H1 (cell line): Measurements from ENCODE around the gene HTATSF1. TPM values are rescaled to one million over a fixed set of nuclear protein-coding genes. Genes with fewer than 3 reads are reported as not detected.

Experiments used
- CTCF ChIA-PET: fragments of 300-600 bp; sonication (Branson Sonifier 250); formaldehyde crosslinking; loops from one replicate; lab custom pipeline; 2021; ENCODE audit not compliant: partially characterized antibody; lab: Charles Lee
- POLR2A ChIA-PET: fragments of 300-600 bp; sonication (Branson Sonifier 250); formaldehyde crosslinking; loops from one replicate; lab custom pipeline; 2021; ENCODE audit warnings: inconsistent platforms; ENCODE audit not compliant: partially characterized antibody; lab: Charles Lee
- DNase-seq, 2 experiments: peaks; one replicate each; pipeline versions ENCODE4 v3.0.0 to v3.0.0-alpha.2; 2010 to 2022; ENCODE audit warnings: low spot score in 2 of 2, low read depth in 1 of 2, mixed read lengths in 1 of 2
- FAIRE-seq: peaks from 2 replicates; lab custom pipeline; 2011; peaks lifted over from hg19 to GRCh38; lab: Jason Lieb, UNC
- H2AFZ ChIP-seq: 2 replicates; pipeline ENCODE4 v1.8.1; 2012; ENCODE audit warnings: low read length, inconsistent platforms
- H2AK5ac ChIP-seq: 2 replicates; pipeline ENCODE4 v1.6.1; 2013; ENCODE audit warnings: low read depth, low read length
- H2BK120ac ChIP-seq: replicated peaks from 2 replicates; pipeline ENCODE3; 2013; ENCODE audit warnings: low read depth, low read length, inconsistent platforms
- H2BK12ac ChIP-seq: 2 replicates; pipeline ENCODE4 v1.6.1; 2013; ENCODE audit warnings: low read depth, low read length
- H2BK15ac ChIP-seq: 2 replicates; pipeline ENCODE4 v1.6.1; 2013; ENCODE audit warnings: low read length
- H2BK20ac ChIP-seq: 2 replicates; pipeline ENCODE4 v1.6.1; 2013; ENCODE audit warnings: low read length
- H2BK5ac ChIP-seq: 2 replicates; pipeline ENCODE4 v1.6.1; 2013; ENCODE audit warnings: low read depth, low read length
- H3K14ac ChIP-seq: 2 replicates; pipeline ENCODE4 v1.6.1; 2013; ENCODE audit warnings: inconsistent platforms; ENCODE audit not compliant: insufficient read length
- H3K18ac ChIP-seq: 2 replicates; pipeline ENCODE4 v1.6.1; 2013; ENCODE audit warnings: low read length; ENCODE audit errors: extremely low read depth
- H3K23ac ChIP-seq: 2 replicates; pipeline ENCODE4 v1.6.1; 2013; ENCODE audit warnings: inconsistent platforms; ENCODE audit not compliant: insufficient read length
- H3K23me2 ChIP-seq: 2 replicates; pipeline ENCODE4 v1.6.1; 2013; ENCODE audit warnings: low read depth, low read length
- H3K27ac ChIP-seq: 2 replicates; pipeline ENCODE4 v1.6.1; 2011; ENCODE audit warnings: low read depth, low read length, inconsistent platforms
- H3K27me3 ChIP-seq, 4 experiments: replicated peaks in 1 of 4; 1 replicate in 1 of 4; 2 replicates in 3 of 4; pipeline versions ENCODE4 v1.6.1 to v1.8.1; 2011 to 2013; ENCODE audit warnings: low read length in 3 of 4, mild to moderate bottlenecking in 3 of 4, inconsistent platforms in 2 of 4, mixed read lengths in 2 of 4, moderate library complexity in 1 of 4; ENCODE audit not compliant: control insufficient read depth in 3 of 4, insufficient read depth in 3 of 4; ENCODE audit errors: extremely low read depth in 1 of 4
- H3K36me3 ChIP-seq, 4 experiments: 2 replicates each; pipeline versions ENCODE4 v1.6.1 to v1.8.1; 2011 to 2013; ENCODE audit warnings: mild to moderate bottlenecking in 4 of 4, low read length in 3 of 4, moderate library complexity in 2 of 4, control low read depth in 1 of 4, inconsistent platforms in 1 of 4; ENCODE audit not compliant: insufficient read depth in 4 of 4, control insufficient read depth in 2 of 4
- H3K4ac ChIP-seq: replicated peaks from 2 replicates; pipeline ENCODE3; 2013; ENCODE audit warnings: low read length, low read depth, mixed read lengths, inconsistent platforms; ENCODE audit not compliant: insufficient read length
- H3K4me1 ChIP-seq, 4 experiments: replicated peaks in 1 of 4; 1 replicate in 1 of 4; 2 replicates in 3 of 4; pipeline versions ENCODE4 v1.6.1 to v1.8.1; 2011 to 2013; ENCODE audit warnings: low read length in 3 of 4, inconsistent platforms in 2 of 4, mixed read lengths in 1 of 4; ENCODE audit not compliant: insufficient read depth in 4 of 4, control insufficient read depth in 3 of 4
- H3K4me2 ChIP-seq, 2 experiments: 2 replicates each; pipeline versions ENCODE4 v1.6.1 to v1.8.1; 2011 to 2013; ENCODE audit warnings: low read depth in 2 of 2, low read length in 2 of 2, control low read depth in 1 of 2, inconsistent platforms in 1 of 2, mild to moderate bottlenecking in 1 of 2; ENCODE audit not compliant: insufficient read depth in 1 of 2
- H3K4me3 ChIP-seq, 4 experiments: fragments of 200-600, 300-600 bp in 1 of 4; sonication (generic), shearing (Covaris generic), sonication (Bioruptor Twin) in 1 of 4; 2 replicates each; pipeline versions ENCODE4 v1.5.1 to v1.8.1; 2011 to 2016; ENCODE audit warnings: low read length in 4 of 4, low read depth in 3 of 4, control low read depth in 2 of 4, inconsistent platforms in 2 of 4, mild to moderate bottlenecking in 2 of 4, mixed read lengths in 1 of 4, moderate library complexity in 1 of 4; ENCODE audit not compliant: insufficient read depth in 2 of 4; ENCODE audit errors: extremely low read depth in 1 of 4
- H3K56ac ChIP-seq: replicated peaks from 2 replicates; pipeline ENCODE3; 2013; ENCODE audit warnings: low read depth, mild to moderate bottlenecking, mixed read lengths, low read length, inconsistent platforms; ENCODE audit not compliant: insufficient read length
- H3K79me1 ChIP-seq: 2 replicates; pipeline ENCODE4 v1.6.1; 2013; ENCODE audit warnings: low read depth, low read length, control low read depth
- H3K79me2 ChIP-seq, 2 experiments: 2 replicates each; pipeline versions ENCODE4 v1.6.1 to v1.8.1; 2012 to 2013; ENCODE audit warnings: low read length in 2 of 2, mild to moderate bottlenecking in 2 of 2, inconsistent platforms in 1 of 2; ENCODE audit not compliant: insufficient read depth in 2 of 2, control insufficient read depth in 1 of 2
- H3K9ac ChIP-seq, 4 experiments: replicated peaks in 1 of 4; 1 replicate in 1 of 4; 2 replicates in 3 of 4; pipeline versions ENCODE4 v1.6.1 to v1.8.1; 2011 to 2013; ENCODE audit warnings: low read depth in 3 of 4, low read length in 3 of 4, control low read depth in 2 of 4, mild to moderate bottlenecking in 2 of 4, moderate library complexity in 2 of 4, inconsistent platforms in 1 of 4; ENCODE audit errors: extremely low read depth in 1 of 4
- H3K9me3 ChIP-seq, 2 experiments: 2 replicates each; pipeline versions ENCODE4 v1.6.1 to v1.8.1; 2012 to 2013; ENCODE audit warnings: mild to moderate bottlenecking in 2 of 2, moderate library complexity in 2 of 2, control low read depth in 1 of 2, inconsistent platforms in 1 of 2, low read depth in 1 of 2, low read length in 1 of 2, mixed read lengths in 1 of 2; ENCODE audit not compliant: insufficient read depth in 2 of 2
- H4K20me1 ChIP-seq, 2 experiments: replicated peaks in 1 of 2; 2 replicates each; pipeline versions ENCODE3 to v1.8.1; 2011 to 2013; ENCODE audit warnings: inconsistent platforms in 2 of 2, low read length in 2 of 2, mild to moderate bottlenecking in 1 of 2; ENCODE audit not compliant: insufficient read depth in 2 of 2, control insufficient read depth in 1 of 2
- H4K5ac ChIP-seq: 2 replicates; pipeline ENCODE4 v1.6.1; 2013; ENCODE audit warnings: low read length, low read depth, mixed read lengths, inconsistent platforms; ENCODE audit not compliant: insufficient read length
- H4K8ac ChIP-seq: 2 replicates; pipeline ENCODE4 v1.8.0; 2013; ENCODE audit warnings: mild to moderate bottlenecking, moderate library complexity, low read length, inconsistent platforms; ENCODE audit not compliant: insufficient read depth; ENCODE audit errors: extremely low read depth
- H4K91ac ChIP-seq: replicated peaks from 2 replicates; pipeline ENCODE3; 2013; ENCODE audit warnings: low read length, mixed read lengths, inconsistent platforms; ENCODE audit not compliant: insufficient read length
- CEBPB ChIP-seq: IDR thresholded peaks from 2 replicates; pipeline ENCODE4 v1.6.1; 2012; ENCODE audit warnings: low read depth, low read length
- EGR1 ChIP-seq: IDR thresholded peaks from 2 replicates; pipeline ENCODE4 v1.6.1; 2011; ENCODE audit warnings: low read depth, low read length, borderline replicate concordance
- EP300 ChIP-seq, 2 experiments: IDR thresholded peaks; 1 replicate in 1 of 2; 2 replicates in 1 of 2; pipeline ENCODE4 v1.6.1; 2011 to 2012; ENCODE audit warnings: low read depth in 2 of 2, low read length in 2 of 2, mild to moderate bottlenecking in 2 of 2, borderline replicate concordance in 1 of 2, inconsistent platforms in 1 of 2, moderate library complexity in 1 of 2
- FOSL1 ChIP-seq: IDR thresholded peaks from 2 replicates; pipeline ENCODE4 v1.6.1; 2011; ENCODE audit warnings: mild to moderate bottlenecking, low read depth, low read length, moderate library complexity; ENCODE audit not compliant: insufficient read depth
- GTF2F1 ChIP-seq: IDR thresholded peaks from 2 replicates; pipeline ENCODE4 v1.6.1; 2012; ENCODE audit warnings: low read depth, low read length, improper control_type of control experiment, borderline replicate concordance
- JUN ChIP-seq: IDR thresholded peaks from 2 replicates; pipeline ENCODE4 v1.6.1; 2011; ENCODE audit warnings: low read depth, mild to moderate bottlenecking, improper control_type of control experiment, low read length
- NANOG ChIP-seq: IDR thresholded peaks from 2 replicates; pipeline ENCODE4 v1.6.1; 2011; ENCODE audit warnings: low read length, low read depth, mild to moderate bottlenecking, inconsistent platforms; ENCODE audit not compliant: insufficient read depth, poor library complexity, severe bottlenecking
- POLR2A ChIP-seq, 2 experiments: IDR thresholded peaks; 1 replicate in 1 of 2; 2 replicates in 1 of 2; pipeline ENCODE4 v1.6.1; 2011; ENCODE audit warnings: low read depth in 2 of 2, low read length in 2 of 2, mild to moderate bottlenecking in 2 of 2; ENCODE audit errors: control extremely low read depth in 1 of 2
- RXRA ChIP-seq: IDR thresholded peaks from 2 replicates; pipeline ENCODE4 v1.6.1; 2011; ENCODE audit warnings: low read depth, mild to moderate bottlenecking, low read length, moderate library complexity; ENCODE audit not compliant: insufficient read depth
- SIX5 ChIP-seq: IDR thresholded peaks from 2 replicates; pipeline ENCODE4 v1.6.1; 2011; ENCODE audit warnings: mild to moderate bottlenecking, low read depth, low read length
- SP4 ChIP-seq: IDR thresholded peaks from 2 replicates; pipeline ENCODE4 v1.6.1; 2012; ENCODE audit warnings: low read length, inconsistent platforms
- ZNF274 ChIP-seq: IDR thresholded peaks from 2 replicates; pipeline ENCODE4 v1.7.0; 2012; ENCODE audit warnings: low read length, borderline replicate concordance; ENCODE audit errors: extremely low read depth
- WGBS, 2 experiments: shearing (Covaris generic) in 1 of 2; methylation state at CpG; one replicate each; pipeline versions ENCODE4 v1.1.6 to v1.1.7; 2013 to 2015; ENCODE audit warnings: low lambda C conversion rate in 2 of 2, mixed read lengths in 2 of 2, inconsistent platforms in 1 of 2, low coverage in 1 of 2, missing lambda C conversion rate in 1 of 2; ENCODE audit not compliant: insufficient replicate concordance in 2 of 2, insufficient coverage in 1 of 2, insufficient read length in 1 of 2; ENCODE audit errors: extremely low coverage in 1 of 2, missing lambda C conversion rate in 1 of 2; 5-methylcytosine and 5-hydroxymethylcytosine counted together
- polyA plus RNA-seq, 7 experiments: library from polyadenylated mRNA; depleted of rRNA in 3 of 7; stranded (reverse) in 5 of 7; unstranded in 2 of 7; fragments of >200 nt in 5 of 7; fragments of 200-250 nt in 2 of 7; gene quantifications; 1 replicate in 5 of 7; 2 replicates in 1 of 7; 4 replicates in 1 of 7; pipeline versions ENCODE4 v1.2.1 to v1.2.3, GENCODE V29; 2011 to 2013; ENCODE audit warnings: missing spikeins in 2 of 7, mixed read lengths in 2 of 7
- total RNA-seq: library from RNA; stranded (reverse); fragmentation: NEBNext Ultra II Directional; extraction: Animal tissue kit (Norgen Biotek cat#: 25700); gene quantifications from 2 replicates; pipeline ENCODE4 v1.2.1, GENCODE V29; 2021
- TF ChIP-seq, protein P1 (sequence below): IDR thresholded peaks from 2 replicates; pipeline ENCODE4 v1.6.1; 2012; ENCODE audit warnings: inconsistent platforms
- TF ChIP-seq, protein P2 (sequence below): IDR thresholded peaks from 2 replicates; pipeline ENCODE4 v1.6.1; 2011; ENCODE audit warnings: low read depth, mild to moderate bottlenecking, low read length; ENCODE audit not compliant: insufficient read depth

Gene HTATSF1
- total and polyA plus RNA-seq, 2 of the 8 experiments (the other 6 are each of a cell fraction or from before 2014, with no cell fraction given) = 1.2 to 49.3 TPM

- H3K36me3 ChIP-seq = no peaks in the 10 kb centered on the region
- H3K27ac ChIP-seq = no peak overlapping the region
- H2BK20ac ChIP-seq = no peak overlapping the region
- no peak overlapping the region for H2BK12ac ChIP-seq
- no peak overlapping the region for H4K8ac ChIP-seq
- H3K23me2 ChIP-seq = no peaks in the 10 kb centered on the region
- DNase-seq (no peak), FAIRE-seq (no peak)
- H2AK5ac ChIP-seq = no peak overlapping the region
- no peak overlapping the region for H2BK5ac ChIP-seq
- H3K4me1 ChIP-seq = no peaks in the 10 kb centered on the region
- H3K4me2 ChIP-seq = no peak overlapping the region
- no peak overlapping the region for H2BK120ac ChIP-seq
- H4K20me1 ChIP-seq = no peaks in the 10 kb centered on the region
- H3K79me2 ChIP-seq = no peaks in the 10 kb centered on the region
- ChIA-PET CTCF (interaction anchor here (0.8 kb wide), 1 partner anchor 17 kb away, joined by 3 read pairs; no protein-coding TSS in a partner anchor), POLR2A (no interaction called here)
- H4K91ac ChIP-seq = no peak overlapping the region
- no peaks in the 10 kb centered on the region for H3K9me3 ChIP-seq
- no peak overlapping the region for H4K5ac ChIP-seq
- H3K9ac ChIP-seq = no peak overlapping the region
- no peak overlapping the region for H2AFZ ChIP-seq
- H3K18ac ChIP-seq = no peak overlapping the region
- H3K27me3 ChIP-seq = no peaks in the 10 kb centered on the region
- no peak overlapping the region for H3K4me3 ChIP-seq
- H3K56ac ChIP-seq = no peak overlapping the region
- no peak overlapping the region for H2BK15ac ChIP-seq
- H3K4ac ChIP-seq = no peak overlapping the region
- 81% methylated on average over 2 of the region's 2 CpGs; no CpG with 5 or more reads in 1 of the 2 experiments for WGBS, 2 experiments
- no peak overlapping the region for H3K14ac ChIP-seq
- H3K79me1 ChIP-seq = no peaks in the 10 kb centered on the region
- no peak overlapping the region for H3K23ac ChIP-seq
- TF ChIP-seq RXRA = no peak
- no peak for TF ChIP-seq EGR1
- TF ChIP-seq, protein P1, sequence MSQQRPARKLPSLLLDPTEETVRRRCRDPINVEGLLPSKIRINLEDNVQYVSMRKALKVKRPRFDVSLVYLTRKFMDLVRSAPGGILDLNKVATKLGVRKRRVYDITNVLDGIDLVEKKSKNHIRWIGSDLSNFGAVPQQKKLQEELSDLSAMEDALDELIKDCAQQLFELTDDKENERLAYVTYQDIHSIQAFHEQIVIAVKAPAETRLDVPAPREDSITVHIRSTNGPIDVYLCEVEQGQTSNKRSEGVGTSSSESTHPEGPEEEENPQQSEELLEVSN = no peak
- TF ChIP-seq NANOG = no peak
- TF ChIP-seq CEBPB = no peak
- no peak for TF ChIP-seq EP300 (IDR thresholded peaks at IDR 0.05; ENCODE audit: borderline replicate concordance in 1 of 2, low read depth in 2 of 2, low read length in 2 of 2)
- no peak for TF ChIP-seq JUN
- no peak for TF ChIP-seq POLR2A (IDR thresholded peaks at IDR 0.05; ENCODE audit: control extremely low read depth in 1 of 2, low read depth in 2 of 2, low read length in 2 of 2)
- no peak for TF ChIP-seq FOSL1
- TF ChIP-seq, protein P2, sequence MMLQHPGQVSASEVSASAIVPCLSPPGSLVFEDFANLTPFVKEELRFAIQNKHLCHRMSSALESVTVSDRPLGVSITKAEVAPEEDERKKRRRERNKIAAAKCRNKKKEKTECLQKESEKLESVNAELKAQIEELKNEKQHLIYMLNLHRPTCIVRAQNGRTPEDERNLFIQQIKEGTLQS = no peak
- TF ChIP-seq ZNF274 = no peak
- no peak for TF ChIP-seq GTF2F1
- TF ChIP-seq SIX5 = no peak
- TF ChIP-seq SP4 = no peak
These were observed 58.3 kb downstream of the HTATSF1 start for GRCh38 chrX:136555694-136556093.
